Measurements from ENCODE around the gene PLEKHS1. TPM values are rescaled to one million over a fixed set of nuclear protein-coding genes. Genes with fewer than 3 reads are reported as not detected.
"Not testable (repeated sequence)": the region's sequence is repeated elsewhere in the genome, so short reads cannot be mapped to it uniquely, and the experiment has no call there.

PLEKHS1 gene
- total RNA-seq, 1 experiment from 2014 or later: 0.21 TPM

DNA sequence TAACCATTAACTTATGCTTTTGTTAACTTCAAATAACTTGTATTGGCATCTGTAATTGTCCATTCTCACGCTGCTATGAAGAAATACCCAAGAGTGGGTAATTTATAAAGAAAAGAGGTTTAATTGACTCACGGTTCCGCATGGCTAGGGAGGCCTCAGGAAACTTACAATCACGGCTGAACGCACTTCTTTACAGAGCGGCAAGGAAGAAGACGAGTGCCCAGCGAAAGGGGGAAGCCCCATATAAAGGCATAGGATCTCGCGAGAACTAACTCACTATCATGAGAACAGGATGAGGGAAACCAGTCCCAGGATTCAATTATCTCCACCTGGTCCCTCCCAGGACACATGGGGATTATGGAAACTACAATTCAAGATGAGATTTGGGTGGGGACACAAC lies 77.1 kb downstream of the PLEKHS1 start:
- H3K4me3 ChIP-seq (ENCODE audit: low read depth in 2 of 2, low read length in 2 of 2); H3K9me3 ChIP-seq (ENCODE audit: control insufficient read depth, insufficient read depth, low read depth, low read length); in situ Hi-C loops (cut with HindIII; ENCODE audit: low pct_unique_long_range_greater_than_20kb, low sequenced_read_pairs); H3K27me3 ChIP-seq (ENCODE audit: control insufficient read depth, insufficient read depth, low read length); H3K4me1 ChIP-seq (ENCODE audit: control insufficient read depth, insufficient read depth, low read length); BruUV-seq (replicated peaks); H3K36me3 ChIP-seq (ENCODE audit: control insufficient read depth, insufficient read depth, low read length); DNase-seq (ENCODE audit: low read depth, low spot score); ATAC-seq; intact Hi-C loops (cut with micrococcal nuclease; ENCODE audit: unreplicated experiment); CTCF ChIA-PET; H3K27ac ChIP-seq (ENCODE audit: low read length); POLR2A ChIA-PET: not testable (repeated sequence)

Small RNAs within 50 kb of the gene (microRNA-seq; reads per million reads assigned to microRNA genes)
- gene MIR4483 (ENCODE audit: unreplicated experiment): not detected

Other genes starting within 250 kb of the PLEKHS1 start
- gene HABP2, start 198.6 kb upstream of the PLEKHS1 start, total RNA-seq (2021; ENCODE audit: unreplicated experiment): 0.13 TPM
- gene NRAP, start 87.6 kb upstream of the PLEKHS1 start, total RNA-seq (2021; ENCODE audit: unreplicated experiment): not detected
- gene CASP7, start 71.8 kb upstream of the PLEKHS1 start, total RNA-seq (2021; ENCODE audit: unreplicated experiment): 38.2 TPM
- gene DCLRE1A, start 102.4 kb downstream of the PLEKHS1 start, total RNA-seq (2021; ENCODE audit: unreplicated experiment): 15.0 TPM
- gene NHLRC2, start 103.0 kb downstream of the PLEKHS1 start, total RNA-seq (2021; ENCODE audit: unreplicated experiment): 47.3 TPM

All from Panc1 (cell line).